CD4-positive, alpha-beta T cell treated with Interferon gamma for 1 hour (primary cell): ENCODE results near the gene SURF1.
"Not testable (repeated sequence)": the region's sequence is repeated elsewhere in the genome, so short reads cannot be mapped to it uniquely, and the experiment has no call there.

Experiments used
- DNase-seq: peaks from one replicate; pipeline ENCODE4 v3.0.0-alpha.2; 2020

SURF1 gene

GRCh38 chr9:133382507-133383141 is 26.3 kb upstream of the SURF1 start:
- no peak for DNase-seq

- DNase-seq, result no peak
Observed at GRCh38 chr9:133380734-133381133, 24.4 kb upstream of the SURF1 start.

DNA sequence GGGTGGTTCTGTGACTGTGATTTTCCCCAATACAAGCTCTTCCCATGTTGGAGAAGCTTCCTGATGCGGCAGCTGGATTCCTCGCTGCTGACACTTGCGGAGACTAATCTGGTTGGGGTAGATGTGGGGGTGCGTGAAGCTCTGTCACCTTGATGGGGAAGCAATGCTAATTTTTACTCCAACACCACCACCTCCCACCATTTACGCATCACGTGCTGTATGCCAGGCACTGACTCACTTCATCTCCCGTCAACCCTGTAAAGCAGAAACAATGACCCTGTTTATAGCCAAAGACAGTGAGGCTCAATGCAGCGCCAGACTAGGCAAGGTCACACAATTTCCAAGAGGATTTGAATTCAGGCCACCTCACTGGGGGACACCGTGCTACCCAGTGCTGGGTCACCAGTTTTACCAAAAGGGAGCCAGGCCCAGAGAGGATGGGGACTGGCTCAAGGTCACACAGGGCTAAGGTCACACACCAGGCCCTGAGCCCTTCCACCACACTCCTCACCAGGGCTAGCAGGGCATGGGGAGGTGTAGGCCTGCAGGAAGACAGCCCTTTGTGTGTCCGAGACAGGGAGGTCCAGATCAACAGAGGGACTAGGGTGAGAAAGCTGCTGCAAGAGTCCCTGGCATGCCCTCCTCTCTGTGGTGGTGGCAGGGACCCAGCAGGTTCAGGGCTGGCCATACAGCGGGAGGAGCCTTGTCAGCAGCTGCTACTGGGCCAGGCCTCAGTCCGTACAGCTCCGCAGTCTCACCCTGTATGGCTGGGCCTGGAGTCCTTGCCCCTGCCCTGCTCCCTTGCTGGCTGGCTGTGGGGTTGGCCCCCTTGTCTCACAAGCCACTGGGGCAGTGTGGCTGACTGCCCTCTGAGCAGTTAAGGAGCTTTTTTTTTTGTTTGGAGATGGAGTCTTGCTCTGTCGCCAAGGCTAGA is 23.1 kb upstream of the SURF1 start:
- no peak for DNase-seq

DNA sequence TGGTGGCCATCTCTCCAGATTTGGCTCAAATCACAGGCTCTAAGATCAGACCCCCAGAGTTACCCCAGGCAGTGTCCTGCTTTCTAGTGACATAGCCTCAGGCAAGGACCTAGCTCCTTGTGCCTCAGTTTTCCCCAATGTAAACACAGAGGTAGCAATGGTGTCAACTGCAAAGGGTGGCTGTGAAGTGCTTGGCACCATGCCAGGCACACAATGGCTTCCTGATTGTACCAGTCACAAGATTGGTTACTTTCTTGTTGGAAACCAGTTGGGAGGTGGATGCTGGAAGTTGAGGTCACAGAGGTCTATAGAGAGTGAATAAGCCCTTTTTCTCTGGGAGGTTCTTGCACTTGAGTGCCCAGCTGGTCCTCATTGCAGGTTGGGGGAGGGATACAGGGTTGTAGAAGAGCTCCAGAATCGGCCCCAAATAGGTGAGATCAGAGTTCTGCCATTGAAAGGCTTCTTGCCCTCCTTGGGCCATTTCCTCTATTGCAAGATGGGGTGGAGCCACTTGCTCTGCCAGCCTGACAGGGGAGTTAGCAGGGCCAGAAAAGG is 22.2 kb upstream of the SURF1 start:
- DNase-seq, result no peak

GRCh38 chr9:133377721-133378216 is 21.5 kb upstream of the SURF1 start:
- no peak for DNase-seq

- DNase-seq, result not testable (repeated sequence)
Observed at GRCh38 chr9:133377280-133377679, 21.0 kb upstream of the SURF1 start.

DNA sequence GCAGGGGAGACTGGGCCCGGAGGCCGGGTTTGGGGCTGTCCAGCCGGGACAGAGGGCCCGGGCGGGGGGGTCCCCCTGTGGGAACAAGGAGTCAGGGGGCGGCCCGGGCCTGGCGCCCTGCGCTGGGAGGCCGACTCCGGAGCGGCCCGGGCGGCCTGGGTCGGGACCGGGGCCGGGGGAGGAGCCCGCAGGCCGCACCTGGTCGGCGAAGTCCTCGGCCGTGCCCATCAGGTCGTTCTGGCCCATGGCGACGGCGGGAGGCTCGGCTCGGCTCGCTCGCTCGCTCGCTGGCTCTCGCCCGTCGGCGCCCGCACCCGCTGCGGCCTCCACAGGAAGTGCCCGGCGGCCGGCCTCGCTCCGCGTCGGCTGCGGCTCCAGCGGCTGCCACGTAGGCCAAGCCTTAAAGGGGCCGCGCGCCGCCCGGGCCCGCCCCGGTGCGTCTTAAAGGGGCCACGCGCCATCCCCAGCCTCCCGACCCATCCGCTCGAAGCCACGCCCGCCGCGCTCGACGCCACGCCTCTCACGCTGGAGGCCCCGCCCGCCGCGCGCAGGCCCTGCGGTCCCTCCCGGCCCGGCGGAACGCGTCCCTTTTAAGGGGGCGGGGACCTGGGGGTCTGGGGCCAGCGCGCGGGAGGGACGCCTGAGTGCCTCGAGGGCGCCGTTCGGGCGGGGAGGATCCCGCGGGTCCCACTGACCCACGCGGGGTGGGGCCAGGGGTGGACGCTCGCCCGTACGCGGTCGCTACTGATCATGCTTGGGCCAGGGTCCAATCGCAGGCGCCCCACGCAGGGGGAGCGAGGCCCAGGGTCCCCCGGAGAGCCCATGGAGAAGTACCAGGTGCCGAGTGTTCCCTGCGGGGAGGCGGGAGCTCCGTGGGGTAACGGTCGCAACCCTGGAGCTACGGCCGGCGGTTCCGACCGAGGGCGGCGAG is 19.7 kb upstream of the SURF1 start, which contains the start of the genes STKLD1 and SURF4:
TSS of gene STKLD1 (plus strand) at position 643 of the 931 bp plus-strand sequence. CDS start at position 751, 108 bp downstream.
TSS of gene SURF4 (minus strand) at position 337 of the 931 bp plus-strand sequence. CDS start at position 246, 91 bp downstream.
- DNase-seq, result peak; percentile 93

DNA sequence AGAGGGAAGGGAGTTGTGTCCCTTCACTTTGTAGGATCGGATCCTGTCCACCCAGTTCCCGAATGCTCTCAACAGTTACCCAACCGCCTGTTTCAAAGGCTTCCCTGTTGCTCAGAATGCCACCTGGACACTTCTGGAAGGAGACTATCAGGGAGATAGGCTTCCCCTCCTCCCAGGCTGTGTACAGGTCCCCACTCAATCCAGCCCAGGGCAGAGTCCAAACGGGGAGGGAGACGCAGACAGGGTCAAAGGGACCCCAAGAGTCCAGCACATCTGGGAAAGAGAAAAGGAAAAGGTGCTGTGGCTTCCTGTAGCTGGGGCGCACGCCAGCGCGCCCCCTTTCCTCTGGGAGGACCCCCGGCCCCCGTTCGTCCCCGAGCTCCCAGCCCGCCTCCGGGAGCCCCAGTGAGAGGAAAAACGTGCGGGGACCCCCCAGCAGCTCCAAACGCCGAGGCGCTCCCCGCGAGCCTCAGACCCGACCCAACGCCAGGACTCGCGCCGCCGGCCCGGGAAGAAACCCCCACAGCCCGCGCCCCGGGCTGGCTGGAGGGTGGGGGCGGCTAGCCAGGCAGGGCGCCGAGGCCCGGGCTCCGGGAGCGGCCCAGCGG is 18.9 kb upstream of the SURF1 start:
- DNase-seq, result no peak

DNA sequence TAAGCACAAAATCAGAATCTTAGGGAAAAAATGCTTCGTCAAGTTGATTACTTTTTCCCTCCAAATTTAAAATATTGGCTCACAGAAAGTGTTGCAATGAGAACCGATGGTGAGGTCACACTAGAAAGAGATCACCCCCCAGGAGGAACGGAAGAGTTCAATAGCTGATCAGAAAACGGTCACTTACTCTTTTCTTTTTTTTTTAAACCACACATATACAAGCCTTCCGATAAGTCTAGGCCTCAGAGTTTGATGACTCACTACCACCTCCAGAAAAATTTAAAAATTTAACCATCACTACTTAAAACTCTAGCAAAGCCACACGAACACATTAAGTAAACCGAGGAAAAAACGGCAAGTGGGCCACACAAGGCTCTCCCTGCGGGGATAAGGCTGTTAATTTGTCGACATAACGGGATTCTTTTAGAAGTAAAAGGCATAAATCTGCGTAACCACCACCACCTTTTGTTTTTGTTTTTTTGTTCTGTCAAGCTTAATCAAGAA is 18.4 kb upstream of the SURF1 start:
- DNase-seq, result no peak

- DNase-seq, result no peak
Observed at GRCh38 chr9:133372144-133372543, 15.9 kb upstream of the SURF1 start.

DNA sequence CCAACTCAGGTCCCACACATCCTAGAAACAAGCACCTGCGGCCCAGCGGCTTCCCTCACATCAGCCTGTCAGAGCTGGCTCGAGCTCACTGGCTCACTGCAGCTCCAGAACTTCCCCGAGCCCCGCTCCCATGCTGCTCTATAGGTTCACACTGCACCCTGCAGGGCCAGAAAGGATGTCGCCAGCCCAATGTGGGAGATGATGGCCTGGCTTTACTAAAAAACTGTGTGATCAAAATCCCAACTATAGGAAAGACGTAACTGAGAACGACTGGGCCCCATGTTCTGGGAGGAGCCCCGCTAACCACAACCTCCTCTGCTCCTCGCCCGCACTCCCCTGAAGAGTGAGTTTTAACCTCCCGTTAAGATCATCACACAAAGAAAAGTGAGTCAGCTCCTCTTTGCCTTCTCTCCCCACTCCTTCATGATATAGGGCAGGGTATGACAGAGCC is 15.0 kb upstream of the SURF1 start:
- DNase-seq, result peak; percentile 50

DNA sequence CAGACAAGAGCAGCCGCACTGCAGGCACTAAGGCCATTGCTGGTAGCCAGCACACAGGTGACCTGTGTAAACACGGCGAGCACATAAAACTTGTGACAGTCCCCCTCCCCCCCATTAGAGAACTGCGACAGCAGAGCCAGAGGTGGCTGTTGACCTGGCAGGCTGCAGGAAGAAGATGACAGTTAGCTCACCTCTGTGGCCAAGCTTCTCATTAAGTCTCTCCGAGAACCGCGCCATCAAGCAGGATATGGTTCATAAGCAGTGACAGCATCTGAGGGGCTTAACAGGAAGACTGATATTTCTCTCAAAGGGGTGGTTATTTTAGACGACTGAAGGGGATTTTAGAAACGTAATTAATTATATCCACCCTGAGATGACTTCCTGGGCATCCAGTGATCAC is 14.4 kb upstream of the SURF1 start:
- peak; percentile 36 for DNase-seq

- DNase-seq, result no peak
Observed at GRCh38 chr9:133369933-133370332, 13.6 kb upstream of the SURF1 start.

- no peak for DNase-seq
Observed at GRCh38 chr9:133369422-133369821, 13.1 kb upstream of the SURF1 start.

DNA sequence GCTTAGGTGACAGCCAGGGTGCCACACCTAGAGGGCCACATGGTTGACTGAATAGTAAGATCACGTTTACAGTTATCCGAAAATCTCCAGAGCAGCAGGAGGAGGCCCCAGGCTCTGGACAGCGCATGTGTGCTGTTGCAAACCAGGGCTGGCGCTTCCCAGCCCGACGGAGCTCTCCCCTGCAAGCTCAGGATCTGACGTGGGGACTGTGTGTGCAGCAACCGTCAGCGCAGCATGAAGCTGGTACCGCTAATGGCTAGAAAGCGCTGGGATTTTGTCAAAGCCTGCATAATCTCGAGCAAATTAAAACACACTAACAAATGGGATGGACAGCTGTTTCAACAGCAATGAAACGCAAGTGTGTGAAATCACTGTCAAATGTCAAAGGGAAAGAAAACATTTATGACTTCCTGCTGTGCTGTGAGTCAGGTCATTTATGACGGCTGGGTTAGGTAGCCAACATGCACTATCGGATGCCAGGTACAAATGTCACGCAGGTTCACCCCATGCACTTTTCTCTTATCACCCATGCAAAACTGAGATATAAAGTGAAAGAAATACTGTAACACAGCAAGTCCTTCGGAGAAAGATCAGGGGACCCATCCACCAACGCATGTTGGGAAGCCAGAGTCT is 12.1 kb upstream of the SURF1 start:
- DNase-seq, result no peak

GRCh38 chr9:133367778-133368177 is 11.5 kb upstream of the SURF1 start:
- no peak for DNase-seq

DNA sequence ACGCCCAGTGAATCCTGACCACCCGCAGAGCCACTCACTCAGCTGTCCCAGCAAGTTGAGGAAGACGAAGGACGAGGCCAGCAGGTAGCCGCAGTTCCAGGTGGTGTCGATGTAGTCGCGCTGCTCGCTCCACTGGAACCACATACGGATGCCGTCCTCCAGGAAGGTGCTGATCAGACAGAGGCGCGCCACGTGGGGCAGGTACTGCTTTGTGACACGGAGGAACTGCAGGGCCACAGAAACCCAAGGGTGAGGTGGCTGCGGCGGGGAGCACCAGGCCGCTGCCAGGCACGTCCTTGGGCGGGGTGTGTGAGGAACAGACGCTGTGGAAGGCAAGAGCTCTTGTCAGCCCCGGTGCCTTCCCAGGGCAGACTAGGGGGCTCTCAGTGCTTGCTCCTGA is 10.9 kb upstream of the SURF1 start:
- DNase-seq, result no peak

DNA sequence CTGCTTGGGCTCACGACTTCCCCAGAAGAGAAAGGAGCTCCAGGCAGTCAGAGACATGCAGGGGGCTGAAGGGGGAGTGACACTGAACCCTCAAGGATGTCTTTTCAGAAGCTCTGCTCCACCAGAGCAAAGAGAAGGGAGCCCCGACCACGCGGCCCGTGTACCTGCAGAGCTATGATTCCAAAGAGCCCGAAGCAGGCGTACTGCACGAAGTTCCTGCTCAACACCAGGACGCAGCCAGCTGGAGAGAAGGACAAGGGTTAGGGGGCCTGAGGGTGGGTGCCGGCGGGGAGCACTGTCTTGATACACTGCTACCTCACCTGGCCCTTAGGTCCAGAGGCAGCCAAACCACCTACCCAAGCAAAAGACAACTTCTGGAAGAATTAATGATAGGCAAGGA is 10.1 kb upstream of the SURF1 start:
- no peak for DNase-seq

DNA sequence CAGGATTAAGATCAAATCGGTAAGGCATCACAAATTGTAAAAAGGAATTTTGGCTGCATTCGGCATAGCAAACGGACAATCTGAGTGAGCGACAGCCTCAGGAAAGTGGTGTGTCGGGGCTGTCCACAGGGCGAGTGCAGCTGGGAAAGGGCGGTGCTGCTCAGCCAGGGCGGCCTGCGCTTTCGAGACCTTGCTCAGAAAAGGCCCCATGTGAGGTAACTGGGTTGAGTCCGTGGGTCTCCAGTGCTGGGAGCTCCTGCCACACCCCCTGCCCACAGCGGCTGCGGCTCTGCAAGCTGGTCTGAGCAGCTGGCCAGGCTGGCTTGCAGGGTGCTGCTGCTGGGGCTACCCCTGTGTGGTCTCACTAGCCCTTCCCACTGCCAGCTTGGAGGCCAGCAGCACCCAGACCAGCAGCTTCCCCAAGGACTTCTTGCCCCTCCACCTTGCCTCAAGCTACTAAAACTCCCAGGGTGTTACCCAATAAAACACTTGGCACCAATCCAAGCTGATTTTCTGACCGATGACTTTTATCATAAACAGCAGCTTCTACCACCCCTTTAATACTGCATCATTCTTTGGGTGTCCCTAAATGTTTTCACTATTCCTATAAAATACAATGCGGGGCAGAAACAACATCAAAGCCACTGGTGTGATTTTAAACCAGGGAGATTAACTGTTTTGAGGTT is 6.2 kb upstream of the SURF1 start:
- DNase-seq, result no peak

DNA sequence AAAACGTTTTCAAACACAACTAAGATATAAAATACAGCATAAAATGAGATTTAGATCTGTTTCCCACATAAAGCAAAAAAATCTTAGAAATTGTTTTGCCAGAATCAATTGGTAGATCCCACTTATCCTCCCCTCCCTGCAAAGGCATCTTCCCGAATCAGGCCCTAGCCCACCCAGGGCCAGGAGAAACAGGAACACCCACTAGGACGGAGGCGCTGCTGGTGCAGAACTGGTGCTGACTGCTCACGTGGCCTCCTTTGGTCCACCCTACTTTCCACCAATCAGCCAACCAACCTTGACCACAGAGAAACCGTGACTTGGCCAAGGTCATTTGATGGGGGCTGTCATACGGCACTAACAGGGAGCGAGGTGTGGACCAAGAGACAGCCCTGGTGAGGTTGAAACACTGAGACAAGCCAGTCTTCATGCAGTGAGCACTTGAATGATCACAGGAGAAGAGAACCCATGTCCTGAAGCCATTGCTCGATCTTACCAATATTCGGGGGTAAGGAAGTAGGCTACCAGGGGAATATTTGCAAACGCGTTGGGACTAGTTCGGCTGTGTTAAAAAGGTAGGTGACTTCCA is 5.3 kb upstream of the SURF1 start:
- DNase-seq, result no peak
